Neuronal stem cell (in vitro differentiated cells): ENCODE measurements around the gene FAM174B.

Source experiments
- DNase-seq: peaks from one replicate; pipeline ENCODE4 v3.0.0-alpha.2; 2013; ENCODE audit warnings: low spot score
- H2AFZ ChIP-seq: one replicate; pipeline ENCODE4 v1.6.1; 2013; ENCODE audit warnings: mild to moderate bottlenecking, low read length, inconsistent platforms
- H2AK5ac ChIP-seq: 2 replicates; pipeline ENCODE4 v1.6.1; 2013; ENCODE audit warnings: low read depth, mild to moderate bottlenecking, inconsistent platforms, low read length, moderate library complexity, mixed read lengths
- H2BK120ac ChIP-seq: 2 replicates; pipeline ENCODE4 v1.6.1; 2013; ENCODE audit warnings: low read depth, mild to moderate bottlenecking, inconsistent platforms, low read length, moderate library complexity, mixed read lengths
- H2BK12ac ChIP-seq: one replicate; pipeline ENCODE4 v1.6.1; 2013; ENCODE audit warnings: low read length, inconsistent platforms
- H2BK15ac ChIP-seq: 2 replicates; pipeline ENCODE4 v1.6.1; 2013; ENCODE audit warnings: mild to moderate bottlenecking, low read length, inconsistent platforms, mixed read lengths
- H2BK5ac ChIP-seq: one replicate; pipeline ENCODE4 v1.6.1; 2013; ENCODE audit warnings: inconsistent platforms, mild to moderate bottlenecking, low read length, moderate library complexity
- H3K14ac ChIP-seq: one replicate; pipeline ENCODE4 v1.6.1; 2013; ENCODE audit warnings: low read length, inconsistent platforms
- H3K18ac ChIP-seq: 2 replicates; pipeline ENCODE4 v1.6.1; 2013; ENCODE audit warnings: low read length, inconsistent platforms
- H3K23ac ChIP-seq: 2 replicates; pipeline ENCODE4 v1.6.1; 2013; ENCODE audit warnings: low read depth, mild to moderate bottlenecking, mixed read lengths, low read length, inconsistent platforms; ENCODE audit not compliant: poor library complexity
- H3K27ac ChIP-seq: replicated peaks from 3 replicates; pipeline ENCODE4 v1.5.1; 2013; ENCODE audit warnings: low read length, inconsistent platforms
- H3K27me3 ChIP-seq, 3 experiments: 2 replicates each; pipeline ENCODE4 v1.6.1; 2013; ENCODE audit warnings: low read length in 3 of 3, mild to moderate bottlenecking in 2 of 3, inconsistent platforms in 1 of 3, low read depth in 1 of 3, mixed read lengths in 1 of 3, moderate library complexity in 1 of 3; ENCODE audit not compliant: control insufficient read depth in 3 of 3, insufficient read depth in 3 of 3
- H3K36me3 ChIP-seq, 2 donors: replicated peaks in 1 of 2; 2 replicates each; pipeline ENCODE4 v1.6.1; 2013; ENCODE audit warnings: low read length in 2 of 2; ENCODE audit not compliant: control insufficient read depth in 2 of 2, insufficient read depth in 2 of 2
- H3K4ac ChIP-seq: 2 replicates; pipeline ENCODE4 v1.6.1; 2013; ENCODE audit warnings: inconsistent platforms, mild to moderate bottlenecking, low read length, moderate library complexity
- H3K4me1 ChIP-seq, 2 donors: 1 replicate in 1 of 2; 2 replicates in 1 of 2; pipeline ENCODE4 v1.6.1; 2013; ENCODE audit warnings: low read length in 2 of 2, low read depth in 1 of 2; ENCODE audit not compliant: control insufficient read depth in 2 of 2, insufficient read depth in 1 of 2
- H3K4me2 ChIP-seq: one replicate; pipeline ENCODE4 v1.6.1; 2013; ENCODE audit warnings: mild to moderate bottlenecking, low read length, inconsistent platforms; ENCODE audit not compliant: insufficient read depth, poor library complexity, severe bottlenecking
- H3K4me3 ChIP-seq, 2 donors: 2 replicates each; pipeline ENCODE4 v1.5.1; 2013; ENCODE audit warnings: low read length in 2 of 2, mild to moderate bottlenecking in 2 of 2, inconsistent platforms in 1 of 2, moderate library complexity in 1 of 2
- H3K79me1 ChIP-seq: one replicate; pipeline ENCODE4 v1.6.1; 2013; ENCODE audit warnings: low read depth, mild to moderate bottlenecking, inconsistent platforms, low read length, moderate library complexity
- H3K9ac ChIP-seq: one replicate; pipeline ENCODE4 v1.6.1; 2013; ENCODE audit warnings: mild to moderate bottlenecking, low read depth, low read length, inconsistent platforms; ENCODE audit not compliant: poor library complexity
- H3K9me3 ChIP-seq, 2 donors: replicated peaks in 1 of 2; 2 replicates each; pipeline versions ENCODE3 to v1.6.1; 2013; ENCODE audit warnings: low read length in 2 of 2, mild to moderate bottlenecking in 2 of 2, inconsistent platforms in 1 of 2, low read depth in 1 of 2, mixed read lengths in 1 of 2, moderate library complexity in 1 of 2; ENCODE audit not compliant: control insufficient read depth in 2 of 2, insufficient read depth in 1 of 2
- H4K8ac ChIP-seq: one replicate; pipeline ENCODE4 v1.6.1; 2013; ENCODE audit warnings: low read depth, mild to moderate bottlenecking, inconsistent platforms, low read length, moderate library complexity
- H4K91ac ChIP-seq: one replicate; pipeline ENCODE4 v1.6.1; 2013; ENCODE audit warnings: low read length, low read depth, mild to moderate bottlenecking, inconsistent platforms; ENCODE audit not compliant: poor library complexity
- WGBS, 2 donors: extraction: QIAGEN DNeasy Blood & Tissue Kit; methylation state at CpG; one replicate each; pipeline ENCODE4 v1.1.7; 2013; ENCODE audit warnings: missing lambda C conversion rate in 2 of 2, mixed read lengths in 1 of 2; ENCODE audit not compliant: insufficient read length in 2 of 2, insufficient replicate concordance in 1 of 2; ENCODE audit errors: extremely low coverage in 2 of 2; 5-methylcytosine and 5-hydroxymethylcytosine counted together

Gene FAM174B

GRCh38 chr15:92662762-92663161, 7.2 kb upstream of the FAM174B start:
- no peak overlapping the region for H2BK5ac ChIP-seq
- peaks cover 4 to 6% of the 10 kb centered on the region in 2 donors for H3K4me1 ChIP-seq
- no peak overlapping the region for H3K23ac ChIP-seq
- H3K14ac ChIP-seq = no peak overlapping the region
- no peaks in the 10 kb centered on the region for H3K79me1 ChIP-seq
- no peak overlapping the region for H2BK120ac ChIP-seq
- no peak overlapping the region for H2AFZ ChIP-seq
- WGBS, 2 donors = no CpG with 5 or more reads among the region's 4 CpGs
- no peak overlapping the region for H2BK12ac ChIP-seq
- no peak overlapping the region for H4K91ac ChIP-seq
- H3K4ac ChIP-seq = no peak overlapping the region
- H3K4me2 ChIP-seq = no peak overlapping the region
- H3K9ac ChIP-seq = no peak overlapping the region
- no peak overlapping the region for H4K8ac ChIP-seq
- H2BK15ac ChIP-seq = no peak overlapping the region
- H3K36me3 ChIP-seq = no peaks in the 10 kb centered on the region
- H3K9me3 ChIP-seq = no peaks in the 10 kb centered on the region
- H3K27ac ChIP-seq = no peak overlapping the region
- DNase-seq = no peak
- H3K4me3 ChIP-seq = no peak overlapping the region
- peaks cover 0 to 15% (median 0%) of the 10 kb centered on the region in 3 experiments for H3K27me3 ChIP-seq
- H2AK5ac ChIP-seq = no peak overlapping the region
- no peak overlapping the region for H3K18ac ChIP-seq

DNA sequence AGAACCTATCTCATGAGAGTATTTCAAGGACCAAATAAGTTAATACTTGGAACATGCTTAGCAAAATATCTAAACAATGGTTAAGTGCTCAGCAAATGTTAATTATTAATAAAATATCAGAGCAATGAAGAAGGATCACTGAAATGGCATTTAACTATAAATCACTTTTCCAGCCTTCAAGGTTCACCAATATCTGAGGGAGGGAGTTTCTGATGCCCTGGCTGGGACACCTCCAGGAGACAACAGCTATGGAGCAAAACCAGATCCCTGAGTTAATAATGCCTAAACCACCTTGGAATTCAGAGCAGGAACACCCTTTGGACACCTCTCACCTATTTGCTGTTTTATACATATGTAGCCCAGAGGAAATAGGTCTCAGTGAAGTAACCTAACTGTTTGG, 6.4 kb upstream of the FAM174B start:
- no peaks in the 10 kb centered on the region for H3K79me1 ChIP-seq
- no peak overlapping the region for H2BK120ac ChIP-seq

DNA sequence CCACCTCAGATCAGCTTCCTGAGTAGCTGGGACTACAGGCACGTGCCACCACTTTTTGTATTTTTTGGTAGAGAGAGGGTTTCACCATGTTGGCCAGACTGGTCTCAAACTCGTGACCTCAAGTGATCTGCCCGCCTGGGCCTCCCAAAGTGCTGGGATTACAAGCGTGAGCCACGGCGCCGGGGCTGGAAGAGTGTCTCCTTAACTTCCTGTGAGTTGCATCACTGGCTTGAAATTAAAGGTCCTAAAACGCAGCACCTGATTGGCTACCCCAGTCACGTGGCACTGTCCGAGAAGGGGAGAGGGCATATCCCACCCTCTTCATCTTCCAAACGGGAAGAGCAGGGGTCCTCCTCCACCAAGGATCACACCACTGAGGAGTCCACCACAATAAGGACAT, 5.5 kb upstream of the FAM174B start:
- Histone ChIP-seq H3K4me3 (no peak overlapping the region), H4K91ac (no peak overlapping the region), H3K27me3 (peaks cover 0 to 30% (median 0%) of the 10 kb centered on the region in 3 experiments), H3K4me2 (no peak overlapping the region), H4K8ac (no peak overlapping the region), H3K36me3 (no peaks in the 10 kb centered on the region), H2BK120ac (no peak overlapping the region), H3K18ac (no peak overlapping the region), H2BK12ac (no peak overlapping the region), H3K14ac (no peak overlapping the region), H2AK5ac (no peak overlapping the region), H2AFZ (no peak overlapping the region), H3K79me1 (no peaks in the 10 kb centered on the region), H3K4ac (no peak overlapping the region), H2BK5ac (no peak overlapping the region), H3K9ac (no peak overlapping the region), H3K9me3 (peaks cover 3 to 5% of the 10 kb centered on the region in 2 donors), H3K27ac (no peak overlapping the region), H3K4me1 (peaks cover 0 to 4% of the 10 kb centered on the region in 2 donors), H3K23ac (no peak overlapping the region), H2BK15ac (no peak overlapping the region)
- no peak for DNase-seq
- no CpG with 5 or more reads among the region's 11 CpGs for WGBS, 2 donors

More for the DNA sequence above, 6.4 kb upstream of the FAM174B start:
- no peak overlapping the region for H3K4me3 ChIP-seq
- no peak overlapping the region for H2AK5ac ChIP-seq
- H4K8ac ChIP-seq = no peak overlapping the region
- H2BK5ac ChIP-seq = no peak overlapping the region
- no peak overlapping the region for H3K9ac ChIP-seq
- H3K4me1 ChIP-seq = peaks cover 0 to 4% of the 10 kb centered on the region in 2 donors
- H2BK15ac ChIP-seq = no peak overlapping the region
- H3K14ac ChIP-seq = no peak overlapping the region
- no peak overlapping the region for H3K4me2 ChIP-seq
- no peak overlapping the region for H3K27ac ChIP-seq
- peaks cover 0 to 21% (median 0%) of the 10 kb centered on the region in 3 experiments for H3K27me3 ChIP-seq
- H3K18ac ChIP-seq = no peak overlapping the region
- H3K23ac ChIP-seq = no peak overlapping the region
- no peak overlapping the region for H3K4ac ChIP-seq
- no peak overlapping the region for H4K91ac ChIP-seq
- no peak for DNase-seq
- H3K9me3 ChIP-seq = peaks cover 0 to 4% of the 10 kb centered on the region in 2 donors
- H3K36me3 ChIP-seq = no peaks in the 10 kb centered on the region
- H2AFZ ChIP-seq = no peak overlapping the region
- no peak overlapping the region for H2BK12ac ChIP-seq

- Histone ChIP-seq H3K36me3 (no peaks in the 10 kb centered on the region), H3K4me2 (no peak overlapping the region), H2BK5ac (no peak overlapping the region), H4K8ac (no peak overlapping the region), H3K14ac (no peak overlapping the region), H2BK120ac (no peak overlapping the region), H3K9me3 (peaks cover 3 to 5% of the 10 kb centered on the region in 2 donors), H2BK15ac (no peak overlapping the region), H3K4me3 (no peak overlapping the region), H2BK12ac (no peak overlapping the region), H3K9ac (no peak overlapping the region), H4K91ac (no peak overlapping the region), H3K4ac (no peak overlapping the region), H2AFZ (no peak overlapping the region), H3K18ac (no peak overlapping the region), H3K27ac (no peak overlapping the region), H3K27me3 (peaks cover 0 to 35% (median 0%) of the 10 kb centered on the region in 3 experiments), H2AK5ac (no peak overlapping the region), H3K4me1 (peaks cover 2 to 8% of the 10 kb centered on the region in 2 donors), H3K23ac (no peak overlapping the region), H3K79me1 (no peaks in the 10 kb centered on the region)
- WGBS, 2 donors = no CpG with 5 or more reads among the region's 5 CpGs
- no peak for DNase-seq
Observed at GRCh38 chr15:92657486-92657885, 1.9 kb upstream of the FAM174B start.
